HG02798 (cell line): ENCODE measurements around the gene CX3CL1.
"Not testable (repeated sequence)": the region's sequence is repeated elsewhere in the genome, so short reads cannot be mapped to it uniquely, and the experiment has no call there.

Experiments used
- ATAC-seq: cut with Tn5 transposase; IDR thresholded peaks from one replicate; pipeline ENCODE4 v1.9.1; 2021; ENCODE audit warnings: mild to moderate bottlenecking; ENCODE audit not compliant: unreplicated experiment, poor library complexity

Gene CX3CL1

GRCh38 chr16:57381791-57382534, 9.7 kb downstream of the CX3CL1 start:
- ATAC-seq = no peak

- no peak for ATAC-seq
These were observed 10.4 kb downstream of the CX3CL1 start for GRCh38 chr16:57382535-57383275.

- no peak for ATAC-seq
These were observed 11.3 kb downstream of the CX3CL1 start for GRCh38 chr16:57383276-57384247.

- no peak for ATAC-seq
These were observed 12.2 kb downstream of the CX3CL1 start for GRCh38 chr16:57384248-57385070.

GRCh38 chr16:57385083-57385482, 12.8 kb downstream of the CX3CL1 start:
- ATAC-seq = no peak

- no peak for ATAC-seq
These were observed 14.2 kb downstream of the CX3CL1 start for GRCh38 chr16:57386381-57386951.

GRCh38 chr16:57387598-57388354, 15.5 kb downstream of the CX3CL1 start:
- ATAC-seq = peak; percentile 33

GRCh38 chr16:57388359-57389086, 16.2 kb downstream of the CX3CL1 start:
- ATAC-seq = peak; percentile 50

GRCh38 chr16:57389087-57389468, 16.8 kb downstream of the CX3CL1 start:
- peak; percentile 5 for ATAC-seq

GRCh38 chr16:57390636-57391295, 18.5 kb downstream of the CX3CL1 start:
- no peak for ATAC-seq

- no peak for ATAC-seq
These were observed 19.0 kb downstream of the CX3CL1 start for GRCh38 chr16:57391300-57391699.

- ATAC-seq = no peak
These were observed 19.4 kb downstream of the CX3CL1 start for GRCh38 chr16:57391708-57392107.

- ATAC-seq = no peak
These were observed 20.4 kb downstream of the CX3CL1 start for GRCh38 chr16:57392694-57393093.

GRCh38 chr16:57394444-57394843, 22.2 kb downstream of the CX3CL1 start:
- no peak for ATAC-seq

GRCh38 chr16:57395026-57395425, 22.7 kb downstream of the CX3CL1 start:
- ATAC-seq = no peak

- no peak for ATAC-seq
These were observed 24.5 kb downstream of the CX3CL1 start for GRCh38 chr16:57396786-57397185.

- ATAC-seq = not testable (repeated sequence)
These were observed 25.2 kb downstream of the CX3CL1 start for GRCh38 chr16:57397493-57397892.
